ENCODE measurements around the gene DCXR.

The DCXR gene

DNA sequence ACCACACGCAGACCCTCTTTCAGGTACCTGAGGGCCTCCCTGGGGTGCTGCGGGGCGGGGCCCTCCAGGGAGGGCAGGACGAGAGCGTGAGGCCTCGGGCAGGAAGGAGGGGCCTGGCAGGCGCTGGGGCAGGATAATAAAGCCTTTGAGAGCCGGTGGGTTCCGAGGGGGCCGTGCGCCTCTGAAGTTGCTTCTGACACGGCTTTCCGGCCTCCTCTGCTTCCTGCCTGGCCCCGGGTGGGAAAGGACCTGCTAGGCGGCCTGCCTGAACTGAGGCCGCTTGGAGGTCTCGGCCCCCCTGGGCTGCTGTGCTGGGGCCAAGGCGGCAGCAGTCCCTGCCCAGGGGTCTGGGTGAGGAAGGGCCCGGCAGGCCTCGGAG is 25.2 kb downstream of the DCXR start:
- no peak for DNase-seq (ENCODE audit: low read depth in 2 of 2)

DNA sequence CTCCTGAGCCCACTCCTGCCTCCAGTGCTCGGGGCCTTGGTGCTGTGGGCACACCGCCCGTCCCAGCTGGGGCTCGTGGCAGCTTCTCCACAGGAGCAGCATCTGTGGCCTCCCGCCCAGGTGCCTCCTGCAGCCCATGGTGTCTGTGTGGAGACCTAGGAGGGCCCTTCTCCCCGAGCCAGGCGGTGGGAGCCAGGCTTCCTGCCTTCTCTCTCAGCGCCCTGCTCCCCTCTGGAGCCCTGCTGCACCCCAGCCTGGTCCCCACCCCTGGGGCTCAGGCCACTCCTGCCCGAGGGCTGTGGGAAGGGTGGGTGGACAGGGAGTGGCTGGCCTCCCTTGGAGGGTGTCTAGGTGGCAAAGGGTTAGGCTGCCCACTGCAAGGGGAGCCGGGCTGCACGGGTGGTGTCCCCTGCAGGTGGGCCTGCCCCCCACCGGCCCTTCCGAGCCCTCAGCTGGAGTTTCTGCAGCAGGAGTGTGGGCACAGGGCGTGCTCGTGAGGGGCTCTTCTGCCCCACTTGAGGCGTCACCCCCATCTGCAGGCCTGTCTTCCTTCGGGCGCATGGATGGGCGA is 25.8 kb downstream of the DCXR start:
- no peak for DNase-seq (ENCODE audit: low read depth in 2 of 2)

DNA sequence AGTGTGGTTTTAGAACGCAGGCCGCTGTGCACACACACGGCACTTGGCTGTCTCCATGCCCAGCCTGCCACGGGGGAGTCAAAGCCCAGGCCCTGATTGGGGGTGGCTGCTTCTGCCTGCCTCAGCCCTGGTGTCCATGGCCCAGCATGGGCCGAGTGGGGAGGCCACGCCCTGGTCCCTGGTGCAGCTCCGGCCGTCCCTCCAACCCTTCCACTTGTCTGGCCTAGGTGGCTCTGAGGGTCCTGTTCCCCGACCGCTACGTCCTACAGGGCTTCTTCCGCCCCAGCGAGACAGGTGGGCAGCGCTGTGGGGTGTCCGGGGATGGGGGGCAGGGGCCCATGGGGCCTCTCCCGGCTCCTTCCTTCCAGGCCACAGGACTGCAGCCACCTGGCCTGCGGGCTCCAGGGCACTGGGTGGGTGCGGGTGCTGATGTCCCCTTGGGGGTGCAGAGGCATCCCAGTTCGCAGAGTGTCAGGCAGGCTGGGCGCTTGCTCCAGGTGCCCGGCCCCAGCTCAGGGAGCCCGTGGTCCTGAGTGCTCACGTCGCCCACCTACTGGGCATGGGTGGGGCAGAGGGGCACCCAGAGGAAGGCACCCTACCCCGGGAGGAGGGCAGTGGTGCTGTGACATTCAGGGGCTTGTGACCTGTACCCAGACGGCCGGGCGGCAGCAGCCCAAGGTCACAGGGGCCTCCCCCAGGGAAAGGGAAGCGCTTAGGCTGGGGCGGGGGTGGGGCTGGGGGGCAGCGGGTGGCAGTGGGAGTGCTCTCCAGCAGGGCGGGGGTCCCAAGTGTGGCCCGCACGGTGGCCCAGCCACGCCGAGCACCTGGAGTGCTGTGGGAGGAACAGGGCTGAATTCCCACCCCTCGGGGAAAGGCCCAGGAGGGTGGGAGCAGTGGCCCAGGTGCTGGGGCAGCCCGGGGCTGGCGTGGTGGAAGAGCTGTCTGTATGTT is 26.6 kb downstream of the DCXR start:
- DNase-seq (ENCODE audit: low read depth in 2 of 2) = no peak

DNA sequence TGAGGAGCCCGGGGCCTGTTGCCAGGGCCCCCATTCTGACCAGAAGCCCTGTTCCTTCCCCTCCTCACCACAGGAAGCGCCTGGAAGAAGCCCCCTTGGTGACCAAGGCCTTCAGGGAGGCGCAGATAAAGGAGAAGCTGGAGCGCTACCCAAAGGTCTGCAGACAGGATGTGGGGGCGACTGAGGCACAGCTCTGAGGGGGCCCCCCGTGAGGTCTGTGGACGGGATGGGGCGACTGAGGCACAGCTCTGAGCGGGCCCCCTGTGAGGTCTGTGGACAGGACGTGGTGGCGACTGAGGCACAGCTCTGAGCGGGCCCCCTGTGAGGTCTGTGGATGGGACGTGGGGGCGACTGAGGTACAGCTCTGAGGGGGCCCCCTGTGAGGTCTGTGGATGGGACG is 28.1 kb downstream of the DCXR start:
- no peak for DNase-seq (ENCODE audit: low read depth in 2 of 2)

DNA sequence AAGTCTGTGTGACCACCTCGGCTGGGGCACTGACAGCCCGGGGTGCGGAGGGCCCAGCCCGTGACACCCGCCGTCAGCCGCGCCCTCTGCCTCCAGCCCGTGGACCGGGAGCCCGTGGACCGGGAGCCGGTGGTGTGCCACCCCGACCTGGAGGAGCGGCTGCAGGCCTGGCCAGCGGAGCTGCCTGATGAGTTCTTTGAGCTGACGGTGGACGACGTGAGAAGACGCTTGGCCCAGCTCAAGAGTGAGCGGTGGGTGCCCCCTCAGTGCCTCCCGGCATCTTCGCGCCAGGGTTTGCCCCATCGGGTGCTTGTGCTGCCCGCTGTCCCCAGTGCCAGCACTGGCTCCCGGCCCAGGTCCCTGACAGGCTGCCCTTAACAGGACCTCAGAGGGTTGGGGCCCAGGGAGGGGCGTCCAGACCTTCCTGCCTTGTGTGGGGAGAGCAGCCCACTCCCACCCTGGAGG is 28.5 kb downstream of the DCXR start:
- DNase-seq (ENCODE audit: low read depth in 2 of 2) = no peak

DNA sequence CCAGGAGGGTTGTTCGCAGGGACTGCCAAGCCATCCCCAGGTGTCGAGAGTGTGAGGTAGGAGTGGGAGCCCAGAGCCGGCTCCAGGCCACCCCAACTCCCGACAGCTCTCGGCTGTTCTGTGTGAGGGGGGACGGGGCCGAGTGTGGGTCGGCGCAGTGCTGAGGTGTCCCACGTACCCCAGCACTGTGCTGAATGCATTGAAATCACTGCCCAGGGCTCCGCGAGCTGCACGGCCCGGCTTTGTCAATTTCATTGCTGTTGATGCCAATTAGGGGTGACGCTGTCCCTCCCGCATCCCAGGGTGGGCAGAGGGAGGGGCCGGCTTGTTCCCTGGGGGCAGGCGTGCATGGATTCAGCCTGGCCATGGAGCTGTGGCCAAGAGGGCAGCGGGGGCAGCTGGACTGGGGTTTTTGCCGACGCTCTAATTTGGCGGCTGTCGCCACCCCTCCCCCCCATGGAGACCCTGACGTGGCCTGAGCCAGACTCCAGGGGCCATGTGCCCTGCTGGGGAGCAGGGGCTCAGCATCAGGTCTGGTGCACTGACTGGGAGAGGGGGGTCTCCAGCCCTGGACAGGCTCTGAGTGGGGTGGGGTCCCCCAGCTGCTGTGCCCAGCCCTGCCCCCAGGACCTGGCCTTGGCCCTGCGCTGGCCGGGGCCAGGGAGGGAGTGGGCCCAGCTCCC is 29.1 kb downstream of the DCXR start:
- no peak for DNase-seq (ENCODE audit: low read depth in 2 of 2)

DNA sequence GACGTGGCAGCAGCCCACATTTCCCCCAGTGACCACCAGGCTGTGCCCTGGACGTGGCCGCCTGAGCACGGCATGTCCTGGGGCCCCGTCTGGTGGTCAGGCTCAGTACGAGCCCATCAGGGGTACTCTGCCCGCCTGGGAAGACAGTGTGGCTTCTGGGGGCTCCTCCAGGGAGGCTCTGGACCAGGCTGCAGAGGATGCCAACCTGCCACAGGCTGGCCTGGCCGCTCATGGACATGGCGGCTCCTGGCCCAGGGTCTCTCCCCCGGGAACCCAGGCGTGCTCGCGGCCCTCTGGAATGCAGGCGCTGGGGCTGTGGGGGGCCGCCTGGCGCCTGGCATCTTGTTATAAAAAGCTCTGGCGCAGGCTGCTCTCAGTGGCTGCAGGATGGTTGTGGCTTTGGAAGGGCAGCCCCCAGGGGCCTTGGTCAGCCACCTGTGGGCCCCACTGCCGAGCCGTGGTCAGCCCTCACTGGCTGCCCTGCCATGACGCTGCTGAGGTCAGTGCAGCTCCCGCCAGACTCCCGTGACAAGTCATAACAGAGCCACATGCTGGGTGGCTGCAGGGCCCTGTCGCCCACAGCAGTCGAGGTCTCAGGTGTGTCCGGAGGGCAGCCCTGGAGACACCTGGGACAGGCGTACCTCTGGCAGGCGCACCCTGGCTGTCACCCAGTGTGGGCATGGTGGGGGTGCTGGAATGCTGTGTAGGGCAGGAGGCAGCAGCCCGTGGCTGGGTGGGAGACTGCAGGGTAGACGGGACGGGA is 29.8 kb downstream of the DCXR start:
- DNase-seq (ENCODE audit: low read depth in 2 of 2) = no peak

DNA sequence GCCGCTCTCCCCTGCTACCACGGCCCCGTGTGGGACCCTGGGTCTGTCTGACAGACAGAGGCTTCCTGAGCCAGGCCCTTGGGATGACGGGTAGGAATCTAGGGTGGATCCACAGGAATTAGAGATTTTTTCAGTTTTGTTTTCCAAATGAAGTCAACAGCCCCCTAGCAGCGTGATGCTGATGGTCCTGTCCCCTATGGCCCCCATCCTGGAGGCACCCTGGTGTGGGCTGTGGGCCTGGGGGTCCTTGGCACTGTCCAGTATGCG is 30.3 kb downstream of the DCXR start:
- DNase-seq (ENCODE audit: low read depth in 2 of 2) = no peak

DNA sequence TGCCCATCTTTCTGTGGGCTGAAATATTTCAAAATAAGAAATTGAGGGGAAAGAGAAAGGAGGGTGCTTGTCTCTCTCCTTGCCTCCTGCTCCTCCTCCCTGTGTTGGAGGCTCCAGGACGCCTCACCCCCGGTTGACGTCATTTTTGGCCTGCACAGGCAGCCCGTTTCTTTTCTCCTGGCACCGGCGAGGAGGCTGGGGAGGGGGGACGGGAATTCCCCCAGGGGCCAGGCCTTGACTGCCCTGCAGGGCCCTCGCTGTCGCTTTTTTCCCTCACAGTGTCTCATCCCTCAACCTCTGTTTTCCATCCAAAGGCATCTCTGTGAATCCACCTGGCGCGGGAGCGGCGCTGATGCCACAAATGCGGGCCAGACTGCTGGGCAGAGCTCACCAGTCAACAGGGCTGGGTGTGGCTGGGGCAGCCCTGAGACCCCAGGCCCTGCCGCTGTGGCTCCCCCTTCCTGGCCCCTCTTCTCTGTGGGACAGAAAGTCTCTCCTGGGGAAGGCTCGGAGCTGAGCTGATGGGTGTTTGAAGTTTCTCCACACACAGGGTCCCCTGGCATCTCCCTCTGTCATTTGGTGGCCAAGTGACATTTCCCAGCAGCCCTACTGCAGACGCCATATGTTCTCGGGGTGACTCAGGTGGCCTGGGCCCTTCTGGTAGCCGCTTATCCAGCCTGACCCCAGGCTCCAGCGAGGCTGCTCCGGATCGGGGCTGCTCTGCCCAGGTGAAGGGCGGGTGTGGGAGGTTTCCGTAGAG is 30.8 kb downstream of the DCXR start:
- DNase-seq (ENCODE audit: low read depth in 2 of 2) = no peak

DNA sequence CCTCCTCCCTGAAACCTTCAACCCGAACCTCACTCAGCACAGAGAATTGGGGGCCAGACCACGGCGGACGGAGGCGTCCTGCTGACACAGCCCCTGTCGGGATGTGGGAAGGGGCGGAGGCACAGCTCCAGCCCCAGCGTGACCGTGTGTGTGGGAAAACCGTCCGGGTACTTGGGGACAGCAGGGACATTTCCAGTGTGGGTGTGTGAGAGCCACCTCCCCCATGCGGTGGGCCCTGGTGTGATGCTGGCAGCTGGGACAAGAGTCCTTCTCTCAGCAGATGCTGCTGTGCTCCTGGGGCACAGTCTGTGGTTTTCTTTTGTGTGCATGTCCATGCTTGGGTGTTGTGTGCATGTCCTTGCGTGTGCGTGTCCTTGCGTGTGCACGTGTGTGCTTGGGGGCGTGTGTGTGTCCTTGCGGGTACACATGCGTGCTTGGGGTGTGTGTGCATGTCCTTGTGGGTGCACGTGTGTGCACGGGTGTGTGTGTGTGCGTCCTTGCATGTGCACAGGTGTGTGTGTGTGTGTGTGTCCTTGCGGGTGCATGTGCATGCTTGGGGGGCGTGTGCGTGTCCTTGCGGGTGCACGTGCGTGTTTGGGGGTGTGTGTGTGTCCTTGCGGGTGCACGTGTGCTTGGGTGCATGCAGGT is 31.7 kb downstream of the DCXR start:
- no peak for DNase-seq (ENCODE audit: low read depth in 2 of 2)

DNA sequence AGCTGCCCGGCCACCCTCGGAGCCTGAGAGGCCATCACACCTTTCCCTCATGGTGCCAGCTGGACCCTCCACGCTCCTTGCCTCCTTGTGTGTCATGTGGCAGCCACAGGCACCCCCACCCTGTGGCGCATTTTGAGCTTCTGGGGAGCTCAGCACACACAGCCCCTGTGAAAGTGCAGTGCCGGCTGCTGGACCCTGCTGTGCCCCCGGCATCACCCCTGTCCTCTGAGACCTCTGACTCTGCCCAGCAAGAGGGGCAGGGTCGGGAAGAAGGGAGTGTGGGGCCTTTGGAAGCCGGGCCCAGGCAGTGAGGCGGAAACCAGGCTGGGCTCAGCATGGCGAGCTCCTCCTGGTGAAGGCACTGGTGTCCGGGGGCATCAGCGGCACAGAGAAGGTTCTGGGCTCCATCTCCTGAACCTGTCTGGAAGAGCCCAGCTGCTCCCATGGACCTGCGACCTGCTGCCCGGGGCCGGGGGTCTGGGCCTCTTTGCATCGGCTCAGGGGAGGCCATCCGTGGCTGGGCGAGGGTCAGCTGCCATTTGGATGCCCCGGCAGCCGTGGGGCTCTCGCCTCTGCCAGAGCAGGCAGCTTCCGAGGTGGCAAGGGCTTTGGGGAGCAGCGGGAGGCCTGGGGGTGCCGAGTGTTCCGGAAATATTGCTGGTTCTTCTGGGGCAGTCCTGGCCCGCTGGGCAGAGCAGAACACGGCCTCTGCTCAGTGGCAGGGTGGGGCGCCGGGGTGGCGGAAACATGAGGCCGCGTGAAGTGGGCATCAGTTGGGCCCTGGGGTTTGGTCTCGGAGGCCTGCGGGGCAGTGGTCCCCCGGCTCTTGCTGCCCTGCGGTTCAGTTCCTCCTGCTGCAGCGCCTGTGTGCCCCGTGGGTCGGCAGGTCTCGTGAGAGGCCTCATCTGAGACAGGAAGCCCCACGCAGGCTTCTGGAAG is 32.7 kb downstream of the DCXR start:
- DNase-seq (ENCODE audit: low read depth in 2 of 2) = no peak

DNA sequence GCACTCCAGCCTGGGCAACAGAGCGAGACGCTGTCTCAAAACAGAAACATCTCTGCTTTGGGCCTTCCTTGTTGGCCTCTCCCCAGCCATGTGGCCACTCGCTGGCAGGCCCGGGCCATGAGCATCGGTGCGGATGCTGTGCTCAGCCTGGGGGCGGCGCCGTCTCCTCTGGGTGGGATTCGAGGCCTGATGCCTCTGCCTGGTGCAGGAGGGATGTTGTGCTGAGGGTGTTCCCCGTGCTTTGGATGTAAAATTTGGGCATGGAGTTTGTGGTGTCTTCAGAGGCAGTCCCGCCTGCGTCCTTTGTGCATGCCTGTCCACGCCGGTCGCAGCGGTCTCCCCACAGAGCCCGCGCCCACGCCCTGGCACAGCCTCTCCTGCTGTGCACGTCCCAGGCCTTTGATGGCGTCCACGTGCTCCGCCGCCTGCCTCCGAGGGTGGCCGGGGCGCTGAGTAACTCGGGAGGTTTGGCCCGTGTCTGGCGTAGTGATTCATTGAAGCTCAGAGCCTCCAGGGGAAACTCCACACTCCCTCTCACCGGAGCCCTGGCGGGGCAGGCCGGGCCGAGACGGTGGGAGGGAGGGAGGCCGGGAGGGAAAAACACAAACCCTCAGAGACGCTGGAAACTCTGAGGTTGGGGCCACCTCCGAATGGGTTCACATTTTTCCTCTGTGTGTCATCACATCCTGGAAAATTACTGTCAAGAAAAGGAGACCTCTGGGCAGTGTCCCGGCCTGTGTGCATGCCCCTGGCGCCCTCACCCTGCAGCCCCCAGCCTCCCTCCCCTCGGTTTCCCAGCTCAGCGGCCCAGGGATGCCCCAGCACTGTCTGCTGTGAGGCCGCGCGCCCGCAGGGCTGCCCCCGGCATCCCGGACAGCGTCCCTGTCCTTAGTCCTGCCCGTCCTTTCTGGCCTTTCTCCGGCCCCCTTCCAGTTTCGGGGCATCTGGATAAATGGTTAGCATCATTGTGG is 33.8 kb downstream of the DCXR start:
- no peak for DNase-seq (ENCODE audit: low read depth in 2 of 2)

DNA sequence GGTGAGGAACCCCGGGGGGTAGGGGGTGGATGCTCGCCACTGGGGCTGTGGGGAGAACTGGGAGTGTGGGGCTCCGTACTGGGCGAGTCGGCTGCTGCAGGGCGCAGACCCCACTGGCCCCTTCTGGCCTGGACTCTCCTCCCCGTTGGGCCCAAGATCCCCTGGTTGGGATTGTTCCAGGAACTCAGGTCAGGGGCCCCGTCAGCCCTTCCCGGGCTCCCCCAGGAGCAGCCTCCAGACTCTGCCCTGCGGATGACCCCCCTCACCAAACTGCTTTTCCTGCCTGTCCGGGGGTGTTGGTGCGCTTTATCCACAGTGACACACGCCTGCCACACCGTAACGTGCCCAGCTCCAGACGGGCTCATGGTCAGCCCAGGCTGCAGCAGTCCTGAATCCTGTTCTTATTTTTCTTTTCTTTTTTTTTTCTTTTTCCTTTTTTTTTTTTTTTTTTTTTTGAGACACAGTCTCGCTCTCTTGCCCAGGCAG is 35.9 kb downstream of the DCXR start:
- DNase-seq (ENCODE audit: low read depth in 2 of 2) = no peak

DNA sequence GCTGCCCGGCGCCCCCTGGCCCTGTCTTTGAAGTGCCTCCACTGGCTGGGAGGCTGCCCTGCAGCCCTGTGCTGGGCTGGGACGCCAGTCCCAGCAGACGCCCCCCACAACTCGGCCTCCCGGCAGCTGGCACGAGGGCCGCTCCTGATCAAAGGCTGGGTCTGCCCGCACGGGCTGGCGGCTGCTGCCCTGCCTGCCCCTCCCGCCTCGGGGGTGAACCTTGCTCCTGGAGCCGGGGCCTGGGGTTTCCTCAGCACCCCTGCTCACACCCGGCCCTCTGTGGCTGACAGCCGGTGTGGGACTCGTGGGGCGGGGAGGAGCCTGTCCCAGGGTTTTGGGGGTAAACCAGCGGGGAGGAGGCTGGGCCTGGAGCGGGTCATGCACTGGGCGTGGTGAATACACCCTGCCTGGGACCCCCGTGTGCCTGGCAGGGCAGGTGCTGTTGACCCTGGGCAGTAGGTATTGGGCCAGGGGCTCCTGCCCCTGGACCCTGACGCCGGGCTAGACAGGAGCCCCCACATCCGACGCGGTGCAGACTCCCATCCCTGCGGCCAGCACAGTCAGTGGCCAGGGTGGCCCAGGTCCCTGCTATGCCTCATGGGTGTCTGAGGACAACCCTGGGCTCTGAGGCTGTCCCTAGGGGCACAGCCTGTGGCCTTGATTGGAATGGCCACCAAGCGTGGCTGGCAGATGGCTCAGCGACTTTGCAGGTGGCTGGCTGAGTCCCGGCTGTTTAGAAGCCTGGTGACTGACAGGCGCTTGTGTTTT is 36.5 kb downstream of the DCXR start:
- DNase-seq (ENCODE audit: low read depth in 2 of 2) = no peak

DNA sequence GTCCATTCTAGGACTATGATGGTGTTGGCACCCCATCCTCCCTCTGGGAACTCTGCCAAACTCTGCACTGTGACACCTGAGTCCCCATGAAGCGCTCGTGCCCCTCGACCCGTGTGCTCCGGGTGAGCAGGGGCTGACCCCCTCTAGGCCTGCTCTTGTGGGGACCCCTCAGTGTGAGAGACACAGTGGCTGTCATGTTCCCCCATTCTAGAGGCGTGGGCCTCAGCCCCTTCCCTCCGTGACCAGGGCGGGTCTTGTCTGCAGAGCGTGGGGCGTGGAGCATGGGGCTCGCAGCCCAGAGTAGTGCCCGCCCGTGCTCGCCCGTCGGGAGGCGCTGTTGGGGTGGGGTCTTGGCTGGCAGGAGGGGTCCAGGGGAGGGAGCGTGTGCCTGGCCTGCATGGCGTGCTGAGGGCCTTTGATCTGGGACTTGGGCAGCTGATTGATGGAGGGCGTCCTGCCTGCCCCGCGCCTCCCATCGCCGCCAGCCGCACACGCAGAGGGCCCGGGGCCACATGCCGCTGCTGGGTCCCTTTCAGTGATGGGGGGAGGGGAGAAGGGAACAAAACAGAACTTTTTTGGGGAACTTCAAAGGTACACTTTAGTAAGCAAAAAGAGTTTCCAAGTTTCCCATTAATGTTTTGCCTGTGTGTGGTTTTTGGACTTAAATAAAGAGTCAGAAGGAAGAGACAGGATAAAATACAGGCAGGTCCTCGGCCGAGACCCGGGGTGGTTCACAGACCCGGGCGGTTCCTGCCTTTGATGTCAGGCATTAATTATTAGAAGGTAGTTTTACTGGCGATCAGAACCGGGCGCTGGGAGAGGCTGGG is 37.3 kb downstream of the DCXR start:
- DNase-seq (ENCODE audit: low read depth in 2 of 2) = no peak

DNA sequence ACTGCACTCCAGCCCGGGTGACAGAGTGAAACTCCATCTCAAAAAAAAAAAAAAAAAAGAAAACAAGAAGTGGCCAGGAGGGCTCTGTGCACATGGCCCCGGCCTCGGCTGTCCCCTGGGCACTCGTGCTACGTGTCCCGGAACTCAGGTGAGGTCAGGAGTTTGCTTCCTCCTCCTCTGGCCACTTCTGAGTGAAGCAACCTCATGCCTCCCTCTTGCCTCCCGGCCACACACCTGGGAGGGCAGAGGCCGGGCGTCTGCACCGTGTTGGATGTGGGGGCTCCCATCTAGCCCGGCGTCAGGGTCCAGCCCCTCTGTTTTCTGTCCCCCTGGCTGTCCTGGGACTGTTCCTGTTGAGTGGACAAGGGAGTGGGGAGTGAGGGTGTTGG is 37.9 kb downstream of the DCXR start:
- DNase-seq (ENCODE audit: low read depth in 2 of 2) = no peak
